AG20443 (cell line): ENCODE results near the gene CDK11A.
"Not testable (repeated sequence)": the region's sequence is repeated elsewhere in the genome, so short reads cannot be mapped to it uniquely, and the experiment has no call there.

Source experiments
- DNase-seq: peaks from one replicate; pipeline ENCODE4 v3.0.0; 2012; ENCODE audit warnings: low spot score, mixed read lengths

CDK11A gene

GRCh38 chr1:1683104-1683905, 40.9 kb downstream of the CDK11A start:
- no peak for DNase-seq

GRCh38 chr1:1680912-1681273, 43.3 kb downstream of the CDK11A start:
- DNase-seq: no peak

- no peak for DNase-seq
These were observed 43.9 kb downstream of the CDK11A start for GRCh38 chr1:1680031-1680911.

- DNase-seq: peak; percentile 29
These were observed 45.4 kb downstream of the CDK11A start for GRCh38 chr1:1678581-1679380.

GRCh38 chr1:1677718-1678580, 46.2 kb downstream of the CDK11A start:
- no peak for DNase-seq

GRCh38 chr1:1676087-1676486, 48.1 kb downstream of the CDK11A start:
- DNase-seq: not testable (repeated sequence)

GRCh38 chr1:1675218-1675617, 48.9 kb downstream of the CDK11A start:
- not testable (repeated sequence) for DNase-seq

- not testable (repeated sequence) for DNase-seq
These were observed 49.4 kb downstream of the CDK11A start for GRCh38 chr1:1674806-1675205.

- DNase-seq: no peak
These were observed 51.8 kb downstream of the CDK11A start for GRCh38 chr1:1672181-1672965.

GRCh38 chr1:1671365-1672119, 52.6 kb downstream of the CDK11A start:
- DNase-seq: no peak

- DNase-seq: no peak
These were observed 53.3 kb downstream of the CDK11A start for GRCh38 chr1:1670866-1671265.

GRCh38 chr1:1669468-1670440, 54.4 kb downstream of the CDK11A start:
- DNase-seq: no peak

- DNase-seq: no peak
These were observed 57.6 kb downstream of the CDK11A start for GRCh38 chr1:1666526-1666925.

GRCh38 chr1:1665815-1666251, 58.3 kb downstream of the CDK11A start:
- peak; percentile 12 for DNase-seq

- no peak for DNase-seq
These were observed 59.0 kb downstream of the CDK11A start for GRCh38 chr1:1664941-1665814.

GRCh38 chr1:1664318-1664717, 59.8 kb downstream of the CDK11A start:
- DNase-seq: not testable (repeated sequence)

- not testable (repeated sequence) for DNase-seq
These were observed 61.2 kb downstream of the CDK11A start for GRCh38 chr1:1662830-1663560.
